Lung (tissue), 12 donors: Measurements from ENCODE around the gene SEMA5A. TPM values are rescaled to one million over a fixed set of nuclear protein-coding genes. Genes with fewer than 3 reads are reported as not detected.

Experiments
- ATAC-seq: fragments of 200-7000 bp; cut with Tn5 transposase; one replicate; pipeline ENCODE4 v1.9.1; 2020; ENCODE audit warnings: moderate number of reproducible peaks; ENCODE audit not compliant: insufficient read depth, low FRiP score
- DNase-seq, 3 donors: peaks; one replicate each; pipeline ENCODE4 v3.0.0-alpha.2; 2013 to 2017
- H3K27ac ChIP-seq, 2 donors: one replicate each; pipeline ENCODE4 v1.5.1; 2013; ENCODE audit warnings: mild to moderate bottlenecking in 2 of 2, moderate library complexity in 2 of 2, control low read depth in 1 of 2, inconsistent platforms in 1 of 2, low read depth in 1 of 2, low read length in 1 of 2
- H3K27me3 ChIP-seq, 3 donors: one replicate each; pipeline ENCODE4 v1.5.1; 2013; ENCODE audit warnings: low read length in 2 of 3; ENCODE audit not compliant: control insufficient read depth in 3 of 3, insufficient read depth in 3 of 3
- H3K36me3 ChIP-seq, 4 donors: one replicate each; pipeline ENCODE4 v1.5.1; 2013; ENCODE audit warnings: low read length in 4 of 4, mild to moderate bottlenecking in 1 of 4, moderate library complexity in 1 of 4; ENCODE audit not compliant: control insufficient read depth in 4 of 4, insufficient read depth in 4 of 4
- H3K4me1 ChIP-seq, 5 donors: one replicate each; pipeline ENCODE4 v1.5.1; 2013; ENCODE audit warnings: low read length in 5 of 5, mild to moderate bottlenecking in 2 of 5, moderate library complexity in 1 of 5; ENCODE audit not compliant: control insufficient read depth in 5 of 5, insufficient read depth in 5 of 5
- H3K4me3 ChIP-seq: one replicate; pipeline ENCODE4 v1.5.1; 2013; ENCODE audit warnings: mild to moderate bottlenecking, control low read depth, moderate library complexity
- H3K9ac ChIP-seq, 2 donors: one replicate each; pipeline ENCODE4 v1.5.1; 2013; ENCODE audit warnings: low read length in 2 of 2, control low read depth in 1 of 2; ENCODE audit not compliant: insufficient read depth in 1 of 2
- H3K9me3 ChIP-seq, 4 donors: one replicate each; pipeline ENCODE4 v1.5.1; 2013; ENCODE audit warnings: low read length in 3 of 4, mild to moderate bottlenecking in 1 of 4, moderate library complexity in 1 of 4; ENCODE audit not compliant: control insufficient read depth in 4 of 4, insufficient read depth in 3 of 4
- CTCF ChIP-seq: IDR thresholded peaks from 2 replicates; pipeline ENCODE4 v1.5.1; 2012; ENCODE audit warnings: mild to moderate bottlenecking; ENCODE audit errors: control extremely low read depth, extremely low read depth
- WGBS, 2 donors: extraction: QIAGEN DNeasy Blood & Tissue Kit; methylation state at CpG; one replicate each; pipeline ENCODE4 v1.1.7; 2013; 5-methylcytosine and 5-hydroxymethylcytosine counted together
- polyA plus RNA-seq, 2 donors: library from polyadenylated mRNA; stranded (reverse); fragments of 200-250 nt; gene quantifications; one replicate each; pipeline ENCODE4 v1.2.1, GENCODE V29; 2013
- total RNA-seq, 2 donors: library from RNA; depleted of rRNA in 1 of 2; stranded (reverse); fragments of >200 nt in 1 of 2; gene quantifications; one replicate each; pipeline ENCODE4 v1.2.1, GENCODE V29; 2014 to 2021
- donor health status: control.
- donor health status: control.
- donor health status: Bipolar disorder and iron deficiency.
- donor health status: healthy.
- donor health status: DM: yes; HTN: yes; CAD: no.

The SEMA5A gene
- total and polyA plus RNA-seq, 4 donors, result 3.1 to 44.9 (median 13.7) TPM

GRCh38 chr5:9500193-9500592 is 45.7 kb downstream of the SEMA5A start:
- Histone ChIP-seq H3K4me1 (peaks cover 0 to 21% (median 12%) of the 10 kb centered on the region in 5 donors), H3K4me3 (no peak overlapping the region), H3K9ac (no peak overlapping the region), H3K27ac (no peak overlapping the region), H3K27me3 (no peaks in the 10 kb centered on the region), H3K9me3 (peaks cover 0 to 3% (median 0%) of the 10 kb centered on the region in 4 donors), H3K36me3 (peaks cover 0 to 1% (median 0%) of the 10 kb centered on the region in 4 donors)
- ATAC-seq (no peak), DNase-seq (no peak)
- no peak for TF ChIP-seq CTCF
- 89 to 91% methylated on average over 4 of the region's 4 CpGs for WGBS, 2 donors

GRCh38 chr5:9499498-9499876 is 46.4 kb downstream of the SEMA5A start:
- no peak for ATAC-seq
- Histone ChIP-seq H3K27me3 (no peaks in the 10 kb centered on the region), H3K4me1 (peaks cover 0 to 21% (median 12%) of the 10 kb centered on the region in 5 donors), H3K27ac (no peak overlapping the region), H3K4me3 (no peak overlapping the region), H3K36me3 (peaks cover 0 to under 1% (median 0%) of the 10 kb centered on the region in 4 donors), H3K9me3 (peaks cover 0 to 3% (median 0%) of the 10 kb centered on the region in 4 donors), H3K9ac (no peak overlapping the region)
- DNase-seq, result no peak
- 79 to 91% methylated on average over 1 of the region's 1 CpG for WGBS, 2 donors
- TF ChIP-seq CTCF, result no peak

- Histone ChIP-seq H3K36me3 (no peaks in the 10 kb centered on the region), H3K4me1 (peaks cover 0 to 21% (median 12%) of the 10 kb centered on the region in 5 donors), H3K4me3 (no peak overlapping the region), H3K27ac (no peak overlapping the region), H3K9me3 (peaks cover 0 to 3% (median 0%) of the 10 kb centered on the region in 4 donors), H3K9ac (no peak overlapping the region), H3K27me3 (no peaks in the 10 kb centered on the region)
- ATAC-seq, result no peak
- TF ChIP-seq CTCF, result no peak
- no peak for DNase-seq
- 88 to 89% methylated on average over 14 of the region's 14 CpGs for WGBS, 2 donors
These were observed 47.1 kb downstream of the SEMA5A start for GRCh38 chr5:9498541-9499497.
